Bronchial epithelial cell (primary cell): ENCODE results near the gene CACNA1D. TPM values are rescaled to one million over a fixed set of nuclear protein-coding genes. Genes with fewer than 3 reads are reported as not detected.

Source experiments
- DNase-seq: peaks from one replicate; pipeline ENCODE4 v3.0.0-alpha.2; 2010; ENCODE audit warnings: low read depth
- FAIRE-seq: peaks from 2 replicates; lab custom pipeline; 2011; peaks lifted over from hg19 to GRCh38; lab: Jason Lieb, UNC
- H3K27me3 ChIP-seq: 2 replicates; pipeline ENCODE4 v1.5.1; 2011; ENCODE audit warnings: low read length; ENCODE audit not compliant: control insufficient read depth, insufficient read depth
- H3K36me3 ChIP-seq: 2 replicates; pipeline ENCODE4 v1.5.1; 2011; ENCODE audit warnings: low read length; ENCODE audit not compliant: control insufficient read depth, insufficient read depth
- H3K4me3 ChIP-seq: 2 replicates; pipeline ENCODE4 v1.5.1; 2011; ENCODE audit warnings: mild to moderate bottlenecking, low read depth, low read length, control low read depth
- total RNA-seq: library from RNA; depleted of rRNA; stranded (reverse); fragments of >200 nt; gene quantifications from 2 replicates; pipeline ENCODE4 v1.2.1, GENCODE V29; 2014
- TF ChIP-seq, protein P1 (sequence below): IDR thresholded peaks from 2 replicates; pipeline ENCODE4 v1.5.1; 2011; ENCODE audit warnings: mild to moderate bottlenecking, moderate library complexity, low read length, control low read depth, inconsistent platforms; ENCODE audit not compliant: insufficient read depth, severe bottlenecking

The CACNA1D gene
- total RNA-seq, 1 donor from 2014 or later: 0.26 TPM

DNA sequence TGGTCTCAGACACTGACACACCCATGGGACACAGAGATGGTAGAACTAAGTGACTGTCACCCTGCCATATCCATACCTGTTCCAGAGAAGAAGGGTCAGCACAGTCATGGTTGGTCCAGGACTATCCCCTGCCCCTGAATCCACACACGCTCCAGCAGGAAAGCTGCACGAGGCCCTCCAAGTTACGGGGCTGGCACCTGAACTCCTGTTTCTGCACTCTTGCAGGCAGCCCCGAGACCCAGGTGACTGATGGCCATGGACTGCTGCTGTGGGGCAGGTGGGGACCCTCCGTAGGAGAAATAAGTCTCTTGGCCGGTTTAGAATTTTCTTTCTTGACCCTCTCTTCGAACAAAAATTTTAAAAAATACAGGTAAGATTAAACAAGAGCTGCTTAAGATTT lies 321.2 kb downstream of the CACNA1D start:
- FAIRE-seq (no peak), DNase-seq (no peak)
- H3K4me3 ChIP-seq: no peak overlapping the region
- peaks cover 2% of the 10 kb centered on the region for H3K27me3 ChIP-seq
- no peaks in the 10 kb centered on the region for H3K36me3 ChIP-seq
- TF ChIP-seq, protein P1, sequence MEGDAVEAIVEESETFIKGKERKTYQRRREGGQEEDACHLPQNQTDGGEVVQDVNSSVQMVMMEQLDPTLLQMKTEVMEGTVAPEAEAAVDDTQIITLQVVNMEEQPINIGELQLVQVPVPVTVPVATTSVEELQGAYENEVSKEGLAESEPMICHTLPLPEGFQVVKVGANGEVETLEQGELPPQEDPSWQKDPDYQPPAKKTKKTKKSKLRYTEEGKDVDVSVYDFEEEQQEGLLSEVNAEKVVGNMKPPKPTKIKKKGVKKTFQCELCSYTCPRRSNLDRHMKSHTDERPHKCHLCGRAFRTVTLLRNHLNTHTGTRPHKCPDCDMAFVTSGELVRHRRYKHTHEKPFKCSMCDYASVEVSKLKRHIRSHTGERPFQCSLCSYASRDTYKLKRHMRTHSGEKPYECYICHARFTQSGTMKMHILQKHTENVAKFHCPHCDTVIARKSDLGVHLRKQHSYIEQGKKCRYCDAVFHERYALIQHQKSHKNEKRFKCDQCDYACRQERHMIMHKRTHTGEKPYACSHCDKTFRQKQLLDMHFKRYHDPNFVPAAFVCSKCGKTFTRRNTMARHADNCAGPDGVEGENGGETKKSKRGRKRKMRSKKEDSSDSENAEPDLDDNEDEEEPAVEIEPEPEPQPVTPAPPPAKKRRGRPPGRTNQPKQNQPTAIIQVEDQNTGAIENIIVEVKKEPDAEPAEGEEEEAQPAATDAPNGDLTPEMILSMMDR: no peak

- H3K4me3 ChIP-seq: no peak overlapping the region
- H3K27me3 ChIP-seq: peaks cover 2% of the 10 kb centered on the region
- DNase-seq (no peak), FAIRE-seq (no peak)
- TF ChIP-seq, protein P1: no peak
- no peaks in the 10 kb centered on the region for H3K36me3 ChIP-seq
These were observed 322.0 kb downstream of the CACNA1D start for GRCh38 chr3:53816425-53816824.

DNA sequence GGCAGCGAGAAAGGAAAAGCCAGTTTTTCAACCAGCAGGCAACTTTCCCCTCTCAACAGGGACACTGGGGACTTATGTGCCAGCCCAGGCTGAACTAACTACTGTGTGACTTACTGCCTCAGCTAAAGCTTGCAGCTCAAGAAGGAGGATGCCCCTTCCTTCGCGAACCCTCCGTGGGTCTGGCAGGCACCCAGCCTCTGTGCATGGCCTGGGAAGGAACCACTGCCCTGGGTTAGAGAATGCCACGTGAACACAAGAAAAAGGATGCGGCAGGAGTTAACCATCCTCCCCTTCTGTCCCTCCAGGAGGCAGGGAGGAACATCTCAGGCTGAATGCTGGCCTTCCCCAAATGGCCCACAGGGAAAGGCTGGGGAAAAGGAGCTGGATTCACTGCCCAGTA lies 322.8 kb downstream of the CACNA1D start:
- peaks cover 2% of the 10 kb centered on the region for H3K27me3 ChIP-seq
- no peak for DNase-seq
- H3K4me3 ChIP-seq: no peak overlapping the region
- no peaks in the 10 kb centered on the region for H3K36me3 ChIP-seq
- TF ChIP-seq, protein P1: no peak
- no peak for FAIRE-seq

GRCh38 chr3:53817809-53818208 lies 323.4 kb downstream of the CACNA1D start:
- no peak for FAIRE-seq
- TF ChIP-seq, protein P1: no peak
- no peaks in the 10 kb centered on the region for H3K36me3 ChIP-seq
- peaks cover 2% of the 10 kb centered on the region for H3K27me3 ChIP-seq
- H3K4me3 ChIP-seq: no peak overlapping the region
- DNase-seq: no peak

GRCh38 chr3:53818221-53819162 lies 324.1 kb downstream of the CACNA1D start:
- no peak for DNase-seq
- no peak for FAIRE-seq
- H3K36me3 ChIP-seq: no peaks in the 10 kb centered on the region
- H3K27me3 ChIP-seq: peaks cover 2% of the 10 kb centered on the region
- H3K4me3 ChIP-seq: no peak overlapping the region
- TF ChIP-seq, protein P1: no peak
